22Rv1 (cell line): Measurements from ENCODE around the gene TTK.
"Not testable (repeated sequence)": the region's sequence is repeated elsewhere in the genome, so short reads cannot be mapped to it uniquely, and the experiment has no call there.

Source experiments
- H3K27ac ChIP-seq: fragments of 450-650 bp; 2 replicates; pipeline ENCODE4 v1.5.1; 2017
- ZFX ChIP-seq: fragments of 450-650 bp; IDR thresholded peaks from 2 replicates; pipeline ENCODE4 v1.6.1; 2017; ENCODE audit warnings: antibody characterized with exemption, borderline replicate concordance
- TF ChIP-seq, protein P1 (sequence below): fragments of 450-650 bp; IDR thresholded peaks from 2 replicates; pipeline ENCODE4 v1.5.1; 2017; ENCODE audit warnings: mild to moderate bottlenecking

TTK gene

DNA sequence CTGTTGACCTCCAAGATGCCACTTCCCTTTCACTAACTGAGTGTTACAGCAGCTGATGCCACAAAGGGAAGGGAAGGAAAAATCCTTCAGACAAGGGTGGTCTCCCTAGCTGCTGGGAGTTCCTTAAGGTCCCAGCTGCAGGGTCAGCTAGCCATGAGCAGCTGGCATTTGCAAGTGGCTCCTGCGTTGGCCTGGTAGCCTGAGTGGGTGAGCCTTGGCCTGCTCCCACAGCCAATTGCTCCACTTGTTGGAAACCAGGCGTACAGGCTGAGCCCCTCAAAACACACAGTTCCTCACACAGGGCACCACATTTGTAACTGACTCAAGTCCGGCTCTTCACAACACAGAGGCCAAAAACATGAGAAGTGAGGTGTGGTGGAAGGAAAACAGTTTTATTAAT, 16.7 kb downstream of the TTK start:
- H3K27ac ChIP-seq, result no peak overlapping the region
- no peak for TF ChIP-seq ZFX
- TF ChIP-seq, protein P1, sequence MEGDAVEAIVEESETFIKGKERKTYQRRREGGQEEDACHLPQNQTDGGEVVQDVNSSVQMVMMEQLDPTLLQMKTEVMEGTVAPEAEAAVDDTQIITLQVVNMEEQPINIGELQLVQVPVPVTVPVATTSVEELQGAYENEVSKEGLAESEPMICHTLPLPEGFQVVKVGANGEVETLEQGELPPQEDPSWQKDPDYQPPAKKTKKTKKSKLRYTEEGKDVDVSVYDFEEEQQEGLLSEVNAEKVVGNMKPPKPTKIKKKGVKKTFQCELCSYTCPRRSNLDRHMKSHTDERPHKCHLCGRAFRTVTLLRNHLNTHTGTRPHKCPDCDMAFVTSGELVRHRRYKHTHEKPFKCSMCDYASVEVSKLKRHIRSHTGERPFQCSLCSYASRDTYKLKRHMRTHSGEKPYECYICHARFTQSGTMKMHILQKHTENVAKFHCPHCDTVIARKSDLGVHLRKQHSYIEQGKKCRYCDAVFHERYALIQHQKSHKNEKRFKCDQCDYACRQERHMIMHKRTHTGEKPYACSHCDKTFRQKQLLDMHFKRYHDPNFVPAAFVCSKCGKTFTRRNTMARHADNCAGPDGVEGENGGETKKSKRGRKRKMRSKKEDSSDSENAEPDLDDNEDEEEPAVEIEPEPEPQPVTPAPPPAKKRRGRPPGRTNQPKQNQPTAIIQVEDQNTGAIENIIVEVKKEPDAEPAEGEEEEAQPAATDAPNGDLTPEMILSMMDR, result no peak

GRCh38 chr6:80021591-80021990, 17.1 kb downstream of the TTK start:
- no peak overlapping the region for H3K27ac ChIP-seq
- no peak for TF ChIP-seq ZFX
- TF ChIP-seq, protein P1, result no peak

DNA sequence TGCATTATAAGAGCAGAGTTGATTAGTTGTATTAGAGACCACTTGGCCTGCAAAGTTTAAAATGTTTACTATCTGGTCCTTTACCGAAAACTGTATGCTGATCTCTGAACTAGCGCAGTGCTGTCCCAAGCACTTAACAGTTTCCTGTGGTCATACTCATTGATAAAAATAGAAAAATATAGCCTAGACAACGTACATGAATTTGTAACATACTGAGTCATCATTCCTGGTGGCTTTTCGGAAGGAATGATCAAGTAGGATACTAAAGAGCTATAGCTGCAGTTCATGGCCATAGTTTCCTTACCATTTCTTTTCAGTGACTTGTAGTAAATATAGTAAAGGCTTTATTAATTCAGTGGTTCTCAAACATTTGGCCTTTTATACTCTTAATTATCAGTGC, 18.4 kb downstream of the TTK start:
- TF ChIP-seq ZFX, result no peak
- TF ChIP-seq, protein P1, result no peak
- H3K27ac ChIP-seq, result no peak overlapping the region

- no peak overlapping the region for H3K27ac ChIP-seq
- TF ChIP-seq ZFX, result no peak
- TF ChIP-seq, protein P1, result no peak
These were observed 24.1 kb downstream of the TTK start for GRCh38 chr6:80028589-80028988.

- no peak overlapping the region for H3K27ac ChIP-seq
- TF ChIP-seq, protein P1, result no peak
- TF ChIP-seq ZFX, result no peak
These were observed 25.0 kb downstream of the TTK start for GRCh38 chr6:80029470-80029869.

- H3K27ac ChIP-seq, result not testable (repeated sequence)
These were observed 43.8 kb downstream of the TTK start for GRCh38 chr6:80048220-80048619.

GRCh38 chr6:80060774-80061173, 56.3 kb downstream of the TTK start:
- TF ChIP-seq ZFX, result no peak
- TF ChIP-seq, protein P1, result no peak
- no peak overlapping the region for H3K27ac ChIP-seq

DNA sequence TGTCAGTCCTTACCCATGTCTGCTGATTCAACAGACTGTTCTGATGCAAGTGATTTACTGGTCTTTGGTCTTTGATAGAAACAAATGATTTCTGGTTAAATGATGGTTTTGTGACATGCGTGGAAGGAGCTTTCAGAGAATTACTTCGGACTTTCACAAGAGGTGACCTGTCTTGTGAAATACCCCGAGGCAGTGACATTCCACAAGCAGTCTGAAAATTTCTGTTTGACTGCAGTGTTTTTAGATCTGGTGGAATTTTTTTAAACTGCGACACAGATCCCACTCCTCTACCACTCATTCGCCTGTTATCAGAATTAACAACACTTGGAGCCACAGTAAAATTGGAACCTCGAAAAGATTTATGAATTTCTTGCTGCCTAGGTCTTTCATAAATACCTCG, 63.7 kb downstream of the TTK start:
- H3K27ac ChIP-seq, result not testable (repeated sequence)

DNA sequence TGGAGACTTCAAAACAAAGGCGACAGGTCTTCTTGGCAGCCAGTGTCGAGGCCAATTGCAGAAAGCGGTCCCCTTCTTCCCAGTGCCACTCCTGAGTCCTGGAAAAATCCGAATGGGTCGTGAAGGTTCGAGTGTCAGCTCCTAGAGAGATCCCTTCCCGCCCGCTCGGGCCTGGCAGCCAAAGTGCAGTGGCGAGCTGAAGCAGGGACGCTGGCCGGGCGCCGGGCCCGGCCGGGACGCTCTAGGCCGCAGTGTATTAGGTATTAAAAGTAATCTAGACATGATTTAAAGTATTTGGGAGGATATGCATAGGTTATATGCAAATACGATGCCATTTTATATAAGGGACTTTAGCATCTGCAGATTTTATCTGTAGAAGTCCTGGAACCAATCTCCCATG, 66.0 kb downstream of the TTK start:
- H3K27ac ChIP-seq, result not testable (repeated sequence)
